Gastroesophageal sphincter (tissue), 3 donors: ENCODE measurements around the gene BMP2K.

Experiments
- EP300 ChIP-seq: sonication (generic); formaldehyde crosslinking; IDR thresholded peaks from one replicate; pipeline ENCODE4 v1.6.1; 2017; ENCODE audit warnings: antibody characterized with exemption, mild to moderate bottlenecking
- POLR2A ChIP-seq, 2 donors: fragments of 450-650 bp; IDR thresholded peaks; one replicate each; pipeline ENCODE4 v1.6.1; 2017; ENCODE audit warnings: antibody characterized with exemption in 2 of 2, mild to moderate bottlenecking in 2 of 2, moderate library complexity in 1 of 2
- POLR2AphosphoS5 ChIP-seq: sonication (generic); formaldehyde crosslinking; IDR thresholded peaks from one replicate; pipeline ENCODE4 v1.6.1; 2017; ENCODE audit warnings: antibody characterized with exemption
- TF ChIP-seq, protein P1 (sequence below), 4 experiments: fragments of 200-600 bp in 2 of 4; fragments of 450-650 bp in 2 of 4; sonication (generic) in 1 of 4; IDR thresholded peaks; one replicate each; pipeline ENCODE4 v1.5.1; 2017 to 2019; ENCODE audit warnings: antibody characterized with exemption in 4 of 4, mild to moderate bottlenecking in 2 of 4, moderate library complexity in 2 of 4

DNA sequence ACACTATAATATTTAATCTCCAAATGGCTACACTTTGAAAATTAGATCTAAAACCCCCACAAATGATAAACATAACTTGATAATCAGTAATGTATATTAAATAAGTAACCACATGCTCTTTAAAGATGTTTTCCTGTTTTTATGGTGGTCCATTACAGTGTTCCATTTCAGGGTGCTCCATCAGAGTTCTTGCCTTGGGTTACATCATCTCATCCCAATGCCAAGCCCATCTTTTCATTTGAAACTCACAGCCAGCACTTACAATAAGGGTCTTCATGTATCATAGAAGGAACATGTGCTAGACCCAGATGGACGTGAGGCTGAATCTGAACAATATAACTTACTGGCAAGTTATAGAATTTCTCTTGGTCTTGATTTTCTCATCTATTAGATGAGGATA, 173.6 kb downstream of the BMP2K start:
- TF ChIP-seq, protein P1, sequence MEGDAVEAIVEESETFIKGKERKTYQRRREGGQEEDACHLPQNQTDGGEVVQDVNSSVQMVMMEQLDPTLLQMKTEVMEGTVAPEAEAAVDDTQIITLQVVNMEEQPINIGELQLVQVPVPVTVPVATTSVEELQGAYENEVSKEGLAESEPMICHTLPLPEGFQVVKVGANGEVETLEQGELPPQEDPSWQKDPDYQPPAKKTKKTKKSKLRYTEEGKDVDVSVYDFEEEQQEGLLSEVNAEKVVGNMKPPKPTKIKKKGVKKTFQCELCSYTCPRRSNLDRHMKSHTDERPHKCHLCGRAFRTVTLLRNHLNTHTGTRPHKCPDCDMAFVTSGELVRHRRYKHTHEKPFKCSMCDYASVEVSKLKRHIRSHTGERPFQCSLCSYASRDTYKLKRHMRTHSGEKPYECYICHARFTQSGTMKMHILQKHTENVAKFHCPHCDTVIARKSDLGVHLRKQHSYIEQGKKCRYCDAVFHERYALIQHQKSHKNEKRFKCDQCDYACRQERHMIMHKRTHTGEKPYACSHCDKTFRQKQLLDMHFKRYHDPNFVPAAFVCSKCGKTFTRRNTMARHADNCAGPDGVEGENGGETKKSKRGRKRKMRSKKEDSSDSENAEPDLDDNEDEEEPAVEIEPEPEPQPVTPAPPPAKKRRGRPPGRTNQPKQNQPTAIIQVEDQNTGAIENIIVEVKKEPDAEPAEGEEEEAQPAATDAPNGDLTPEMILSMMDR (IDR thresholded peaks at IDR 0.05), result no peak
- TF ChIP-seq POLR2A (IDR thresholded peaks at IDR 0.05) (no peak), EP300 (no peak), POLR2AphosphoS5 (no peak)
